ENCODE measurements around the gene HECTD1. TPM values are rescaled to one million over a fixed set of nuclear protein-coding genes. Genes with fewer than 3 reads are reported as not detected.
A peak's percentile ranks its signal among the peaks of the same experiment; 100 is the strongest.

Gene HECTD1
- polyA plus RNA-seq, 1 experiment, result 121 TPM

DNA sequence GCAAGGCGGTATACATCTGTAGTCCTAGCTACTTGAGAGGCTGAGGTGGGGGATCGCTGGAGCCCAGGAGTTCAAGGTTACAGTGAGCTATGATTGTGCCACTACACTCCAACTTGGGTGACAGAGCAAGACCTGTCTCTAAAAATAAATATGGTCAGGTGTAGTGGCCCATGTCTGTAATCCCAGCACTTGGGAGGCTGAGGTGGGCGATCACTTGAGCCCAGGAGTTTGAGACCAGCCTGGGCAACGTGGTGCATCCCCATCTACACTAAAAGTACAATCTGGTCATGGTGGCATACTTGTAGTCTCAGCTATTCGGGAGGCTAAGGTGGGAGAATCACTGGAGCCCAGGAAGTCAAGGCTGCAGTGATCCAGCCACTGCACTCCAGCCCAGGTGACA, 40.6 kb downstream of the HECTD1 start:
- Histone ChIP-seq H3K9me3 (ENCODE audit: control insufficient read depth, insufficient read depth, low read length) (no peaks in the 10 kb centered on the region), H3K4me3 (ENCODE audit: low read depth, low read length) (no peak overlapping the region)
- CTCF ChIA-PET, result no interaction called here

DNA sequence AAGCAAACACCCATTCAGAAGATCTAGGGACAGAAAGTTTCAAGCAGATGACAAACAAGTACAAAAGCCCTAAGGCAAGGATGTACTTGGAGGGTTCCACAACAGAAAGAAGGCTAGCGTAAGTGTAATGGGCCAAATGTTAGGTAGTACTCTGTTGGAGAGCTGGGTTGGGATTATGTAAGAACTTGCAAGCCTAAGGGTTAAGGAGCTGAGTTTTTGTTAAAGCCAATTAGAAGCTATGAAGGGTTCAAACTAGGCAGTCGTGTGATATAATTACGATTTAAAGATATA, 41.4 kb downstream of the HECTD1 start:
- Histone ChIP-seq H3K27me3 (ENCODE audit: control insufficient read depth, insufficient read depth, low read length) (no peaks in the 10 kb centered on the region), H3K4me3 (ENCODE audit: low read depth, low read length) (no peak overlapping the region), H3K9me3 (ENCODE audit: control insufficient read depth, insufficient read depth, low read length) (no peaks in the 10 kb centered on the region), H3K27ac (ENCODE audit: low read depth, low read length) (peak overlapping the region; percentile 75)
- ChIA-PET POLR2A (interaction anchor here (0.6 to 2.4 kb wide), 6 partner anchors 10 to 254 kb away, joined by 3 to 11 read pairs (median 4); partner anchors contain the start of genes HEATR5A and HECTD1), CTCF (no interaction called here)
- TF ChIP-seq, protein P1, sequence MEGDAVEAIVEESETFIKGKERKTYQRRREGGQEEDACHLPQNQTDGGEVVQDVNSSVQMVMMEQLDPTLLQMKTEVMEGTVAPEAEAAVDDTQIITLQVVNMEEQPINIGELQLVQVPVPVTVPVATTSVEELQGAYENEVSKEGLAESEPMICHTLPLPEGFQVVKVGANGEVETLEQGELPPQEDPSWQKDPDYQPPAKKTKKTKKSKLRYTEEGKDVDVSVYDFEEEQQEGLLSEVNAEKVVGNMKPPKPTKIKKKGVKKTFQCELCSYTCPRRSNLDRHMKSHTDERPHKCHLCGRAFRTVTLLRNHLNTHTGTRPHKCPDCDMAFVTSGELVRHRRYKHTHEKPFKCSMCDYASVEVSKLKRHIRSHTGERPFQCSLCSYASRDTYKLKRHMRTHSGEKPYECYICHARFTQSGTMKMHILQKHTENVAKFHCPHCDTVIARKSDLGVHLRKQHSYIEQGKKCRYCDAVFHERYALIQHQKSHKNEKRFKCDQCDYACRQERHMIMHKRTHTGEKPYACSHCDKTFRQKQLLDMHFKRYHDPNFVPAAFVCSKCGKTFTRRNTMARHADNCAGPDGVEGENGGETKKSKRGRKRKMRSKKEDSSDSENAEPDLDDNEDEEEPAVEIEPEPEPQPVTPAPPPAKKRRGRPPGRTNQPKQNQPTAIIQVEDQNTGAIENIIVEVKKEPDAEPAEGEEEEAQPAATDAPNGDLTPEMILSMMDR (IDR thresholded peaks at IDR 0.05; ENCODE audit: low read depth, low read length), result no peak
- DNase-seq (ENCODE audit: low read depth, low spot score), result no peak

More for the DNA sequence above, 40.6 kb downstream of the HECTD1 start:
- DNase-seq (ENCODE audit: low read depth, low spot score), result no peak
- TF ChIP-seq, protein P1 (IDR thresholded peaks at IDR 0.05; ENCODE audit: low read depth, low read length), result no peak
- no peak overlapping the region for H3K27ac ChIP-seq (ENCODE audit: low read depth, low read length)
- H3K27me3 ChIP-seq (ENCODE audit: control insufficient read depth, insufficient read depth, low read length), result no peaks in the 10 kb centered on the region
- POLR2A ChIA-PET, result interaction anchor here (2.4 kb wide), 1 partner anchor 40 kb away, joined by 11 read pairs; the partner anchor contains the start of gene HECTD1

DNA sequence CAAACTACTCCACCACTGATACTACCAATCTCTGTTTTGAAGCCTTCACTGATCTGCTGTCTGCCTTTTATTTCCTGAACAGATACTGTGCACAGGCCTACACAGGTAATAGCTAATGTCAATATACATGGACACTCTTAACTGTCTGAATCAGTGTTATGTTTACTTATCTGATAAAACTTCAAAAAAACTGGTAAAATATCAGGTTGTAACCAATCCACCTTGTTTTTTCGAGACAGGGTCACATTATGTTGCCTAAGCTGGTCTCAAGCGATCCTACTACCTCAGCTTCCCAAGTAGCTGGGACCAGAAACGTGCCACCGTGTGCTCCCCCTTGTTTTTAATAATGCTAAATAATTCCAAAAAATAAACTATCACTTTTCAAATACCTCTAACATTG, 43.5 kb downstream of the HECTD1 start:
- CTCF ChIA-PET, result interaction anchor here (1.0 kb wide), 1 partner anchor 45 kb away, joined by 4 read pairs; no protein-coding TSS in a partner anchor
- Histone ChIP-seq H3K27ac (ENCODE audit: low read depth, low read length) (no peak overlapping the region), H3K4me3 (ENCODE audit: low read depth, low read length) (no peak overlapping the region), H3K9me3 (ENCODE audit: control insufficient read depth, insufficient read depth, low read length) (no peaks in the 10 kb centered on the region), H3K27me3 (ENCODE audit: control insufficient read depth, insufficient read depth, low read length) (no peaks in the 10 kb centered on the region)
- POLR2A ChIA-PET, result interaction anchor here (1.4 kb wide), 1 partner anchor 138 kb away, joined by 4 read pairs; the partner anchor contains the start of gene STRN3
- TF ChIP-seq, protein P1 (IDR thresholded peaks at IDR 0.05; ENCODE audit: low read depth, low read length), result no peak
- no peak for DNase-seq (ENCODE audit: low read depth, low spot score)

DNA sequence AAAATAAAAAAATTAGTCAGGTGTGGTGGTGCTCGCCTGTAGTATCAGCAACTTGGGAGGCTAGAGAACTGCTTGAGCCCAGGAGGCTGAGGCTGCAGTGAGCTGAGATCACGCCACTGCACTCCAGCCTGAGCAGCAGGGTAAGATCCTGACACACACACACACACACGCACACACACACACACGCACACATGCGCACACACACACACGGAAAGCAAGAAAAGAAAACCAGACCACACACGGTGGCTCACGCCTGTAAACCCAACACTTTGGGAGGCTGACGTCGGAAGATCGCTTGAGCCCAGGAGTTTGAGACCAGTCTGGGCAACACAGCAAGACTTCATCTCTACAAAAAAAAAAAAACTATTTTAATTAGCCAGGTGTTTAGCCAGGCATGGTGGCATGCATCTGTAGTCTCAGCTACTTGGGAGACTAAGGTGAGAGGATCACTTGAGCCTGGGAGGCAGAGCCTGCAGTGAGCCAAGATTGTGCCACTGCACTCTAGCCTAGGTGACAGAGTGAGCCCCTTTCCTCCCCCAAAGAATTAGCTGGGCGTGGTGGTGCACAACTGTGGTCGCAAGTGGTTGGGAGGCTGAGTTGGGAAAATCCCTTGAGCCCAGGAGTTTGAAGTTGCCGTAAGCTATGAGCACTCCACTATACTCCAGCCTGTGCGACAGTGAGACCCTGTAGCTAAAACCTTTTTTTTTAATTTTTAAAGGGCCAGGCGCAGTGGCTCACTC, 44.5 kb downstream of the HECTD1 start:
- no peak overlapping the region for H3K4me3 ChIP-seq (ENCODE audit: low read depth, low read length)
- no peaks in the 10 kb centered on the region for H3K27me3 ChIP-seq (ENCODE audit: control insufficient read depth, insufficient read depth, low read length)
- no peak overlapping the region for H3K27ac ChIP-seq (ENCODE audit: low read depth, low read length)
- CTCF ChIA-PET, result no interaction called here
- no peak for DNase-seq (ENCODE audit: low read depth, low spot score)
- TF ChIP-seq, protein P1 (IDR thresholded peaks at IDR 0.05; ENCODE audit: low read depth, low read length), result no peak
- POLR2A ChIA-PET, result interaction anchor here (1.4 kb wide), 1 partner anchor 137 kb away, joined by 4 read pairs; the partner anchor contains the start of gene STRN3
- no peaks in the 10 kb centered on the region for H3K9me3 ChIP-seq (ENCODE audit: control insufficient read depth, insufficient read depth, low read length)

DNA sequence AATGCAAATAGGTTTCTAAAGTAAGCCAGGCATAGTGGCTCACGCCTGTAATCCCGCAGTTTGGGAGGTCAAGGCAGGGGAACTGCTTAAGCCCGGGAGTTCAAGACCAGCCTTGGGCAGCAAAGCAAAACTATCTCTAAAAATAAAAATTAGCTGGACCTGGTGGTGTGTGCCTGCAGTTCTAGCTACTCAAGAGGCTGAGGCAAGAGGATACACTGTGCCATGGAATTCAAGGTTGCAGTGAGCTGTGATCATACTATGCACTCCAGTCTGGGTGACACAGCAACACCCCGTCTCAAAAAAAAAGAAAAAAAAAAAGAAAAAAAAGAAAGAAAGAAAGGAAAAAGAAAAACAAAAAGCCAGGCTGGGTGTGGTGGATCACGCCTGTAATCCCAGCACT, 46.3 kb downstream of the HECTD1 start:
- ChIA-PET POLR2A (no interaction called here), CTCF (no interaction called here)
- Histone ChIP-seq H3K9me3 (ENCODE audit: control insufficient read depth, insufficient read depth, low read length) (no peaks in the 10 kb centered on the region), H3K27ac (ENCODE audit: low read depth, low read length) (no peak overlapping the region), H3K4me3 (ENCODE audit: low read depth, low read length) (no peak overlapping the region), H3K27me3 (ENCODE audit: control insufficient read depth, insufficient read depth, low read length) (no peaks in the 10 kb centered on the region)
- no peak for DNase-seq (ENCODE audit: low read depth, low spot score)
- TF ChIP-seq, protein P1 (IDR thresholded peaks at IDR 0.05; ENCODE audit: low read depth, low read length), result no peak

Measured in AG04450 (cell line).